HEK293 (cell line): ENCODE data around the gene DNM1.

Experiments
- EGR2 ChIP-seq: fragments of 450-650 bp; formaldehyde crosslinking; IDR thresholded peaks from 2 replicates; pipeline ENCODE4 v1.5.1; 2016; ENCODE audit warnings: low read depth, missing biosample characterization, missing genetic modification characterization
- FEZF1 ChIP-seq: fragments of 450-650 bp; formaldehyde crosslinking; IDR thresholded peaks from 2 replicates; pipeline ENCODE4 v1.5.1; 2016; ENCODE audit warnings: missing biosample characterization, missing genetic modification characterization
- HOXC10 ChIP-seq: sonication (generic); formaldehyde crosslinking; IDR thresholded peaks from 2 replicates; pipeline ENCODE4 v1.8.1; 2023; ENCODE audit warnings: mild to moderate bottlenecking, missing genetic modification reagents
- OSR2 ChIP-seq: fragments of 450-650 bp; formaldehyde crosslinking; IDR thresholded peaks from 2 replicates; pipeline ENCODE4 v1.5.1; 2016; ENCODE audit warnings: missing biosample characterization, missing genetic modification characterization
- SALL2 ChIP-seq: fragments of 450-650 bp; formaldehyde crosslinking; IDR thresholded peaks from 2 replicates; pipeline ENCODE4 v1.5.0; 2017; ENCODE audit warnings: missing biosample characterization, mild to moderate bottlenecking, missing genetic modification characterization, borderline replicate concordance
- SP7 ChIP-seq: fragments of 450-650 bp; formaldehyde crosslinking; IDR thresholded peaks from 2 replicates; pipeline ENCODE4 v1.5.1; 2016; ENCODE audit warnings: missing biosample characterization, missing genetic modification characterization
- WT1 ChIP-seq: fragments of 450-650 bp; formaldehyde crosslinking; IDR thresholded peaks from 2 replicates; pipeline ENCODE4 v1.5.1; 2016; ENCODE audit warnings: missing biosample characterization, missing genetic modification characterization
- YY2 ChIP-seq: fragments of 450-650 bp; formaldehyde crosslinking; IDR thresholded peaks from 2 replicates; pipeline ENCODE4 v1.5.1; 2016; ENCODE audit warnings: missing biosample characterization, missing genetic modification characterization
- ZBTB17 ChIP-seq: fragments of 450-650 bp; formaldehyde crosslinking; IDR thresholded peaks from 2 replicates; pipeline ENCODE4 v1.5.1; 2016; ENCODE audit warnings: missing biosample characterization, missing genetic modification characterization
- ZBTB7A ChIP-seq: fragments of 450-650 bp; formaldehyde crosslinking; IDR thresholded peaks from 2 replicates; pipeline ENCODE4 v1.5.1; 2016; ENCODE audit warnings: low read depth, missing biosample characterization, missing genetic modification characterization
- ZBTB8A ChIP-seq: fragments of 450-650 bp; formaldehyde crosslinking; IDR thresholded peaks from 2 replicates; pipeline ENCODE4 v1.5.1; 2016; ENCODE audit warnings: missing biosample characterization, missing genetic modification characterization
- ZIC2 ChIP-seq: fragments of 450-650 bp; formaldehyde crosslinking; IDR thresholded peaks from 2 replicates; pipeline ENCODE4 v1.5.1; 2016; ENCODE audit warnings: missing biosample characterization, missing genetic modification characterization
- ZNF133 ChIP-seq: fragments of 450-650 bp; formaldehyde crosslinking; IDR thresholded peaks from 2 replicates; pipeline ENCODE4 v1.5.1; 2016; ENCODE audit warnings: missing biosample characterization, missing genetic modification characterization
- ZNF146 ChIP-seq: fragments of 450-650 bp; formaldehyde crosslinking; IDR thresholded peaks from 2 replicates; pipeline ENCODE4 v1.5.1; 2016; ENCODE audit warnings: missing biosample characterization, missing genetic modification characterization
- ZNF148 ChIP-seq: fragments of 450-650 bp; formaldehyde crosslinking; IDR thresholded peaks from 2 replicates; pipeline ENCODE4 v1.5.0; 2017; ENCODE audit warnings: missing biosample characterization, missing genetic modification characterization, borderline replicate concordance
- ZNF157 ChIP-seq: fragments of 450-650 bp; formaldehyde crosslinking; IDR thresholded peaks from 2 replicates; pipeline ENCODE4 v1.5.1; 2016; ENCODE audit warnings: missing biosample characterization, missing genetic modification characterization
- ZNF214 ChIP-seq: fragments of 450-650 bp; formaldehyde crosslinking; IDR thresholded peaks from 2 replicates; pipeline ENCODE4 v1.5.1; 2017; ENCODE audit warnings: missing biosample characterization, mild to moderate bottlenecking, missing genetic modification characterization, borderline replicate concordance
- ZNF391 ChIP-seq: fragments of 450-650 bp; formaldehyde crosslinking; IDR thresholded peaks from 2 replicates; pipeline ENCODE4 v1.5.1; 2016; ENCODE audit warnings: low read depth, missing biosample characterization, missing genetic modification characterization, borderline replicate concordance
- ZNF518A ChIP-seq: fragments of 450-650 bp; formaldehyde crosslinking; conservative IDR thresholded peaks from 2 replicates; pipeline ENCODE4 v1.5.1; 2016; ENCODE audit warnings: low read depth, missing biosample characterization, missing genetic modification characterization
- ZNF521 ChIP-seq: fragments of 450-650 bp; formaldehyde crosslinking; IDR thresholded peaks from 2 replicates; pipeline ENCODE4 v1.5.1; 2017; ENCODE audit warnings: missing biosample characterization, mild to moderate bottlenecking, missing genetic modification characterization
- ZNF561 ChIP-seq: fragments of 450-650 bp; IDR thresholded peaks from 2 replicates; pipeline ENCODE4 v1.5.1; 2018; ENCODE audit warnings: missing biosample characterization, missing genetic modification characterization, borderline replicate concordance
- ZNF571 ChIP-seq: fragments of 450-650 bp; formaldehyde crosslinking; IDR thresholded peaks from 2 replicates; pipeline ENCODE4 v1.5.0; 2017; ENCODE audit warnings: missing biosample characterization, missing genetic modification characterization
- ZNF701 ChIP-seq: fragments of 450-650 bp; formaldehyde crosslinking; IDR thresholded peaks from 2 replicates; pipeline ENCODE4 v1.5.1; 2016; ENCODE audit warnings: missing biosample characterization, missing genetic modification characterization
- ZNF792 ChIP-seq: fragments of 450-650 bp; formaldehyde crosslinking; IDR thresholded peaks from 2 replicates; pipeline ENCODE4 v1.5.1; 2016; ENCODE audit warnings: missing biosample characterization, missing genetic modification characterization
- ZNF837 ChIP-seq: fragments of 450-650 bp; formaldehyde crosslinking; IDR thresholded peaks from 2 replicates; pipeline ENCODE4 v1.5.1; 2016; ENCODE audit warnings: missing biosample characterization, missing genetic modification characterization
- ZSCAN30 ChIP-seq: fragments of 450-650 bp; IDR thresholded peaks from 2 replicates; pipeline ENCODE4 v1.5.1; 2018; ENCODE audit warnings: missing biosample characterization, mild to moderate bottlenecking, missing genetic modification characterization, moderate library complexity
- TF ChIP-seq, protein P1 (sequence below): fragments of 450-650 bp; formaldehyde crosslinking; IDR thresholded peaks from 2 replicates; pipeline ENCODE4 v1.5.1; 2016; ENCODE audit warnings: missing biosample characterization, missing genetic modification characterization
- TF ChIP-seq, protein P2 (sequence below): fragments of 450-650 bp; formaldehyde crosslinking; optimal IDR thresholded peaks from 2 replicates; pipeline ENCODE3; 2016; ENCODE audit warnings: missing biosample characterization, mild to moderate bottlenecking, missing genetic modification characterization
- TF ChIP-seq, protein P3 (sequence below): fragments of 450-650 bp; formaldehyde crosslinking; IDR thresholded peaks from 2 replicates; pipeline ENCODE4 v1.5.1; 2017; ENCODE audit warnings: missing biosample characterization, missing genetic modification characterization

DNM1 gene

GRCh38 chr9:128203707-128204551 is 750 bp downstream of the DNM1 start (continued):
- TF ChIP-seq ZNF837 (no peak), ZNF571 (no peak), FEZF1 (no peak), ZBTB7A (tag by site-specific recombination) (no peak), ZNF157 (tag by site-specific recombination) (no peak), ZNF146 (no peak), YY2 (tag by site-specific recombination) (no peak; the same call in none of the 2 replicates), ZNF561 (tag by site-specific recombination) (peak; percentile 52; the same call in 1 of the 2 replicates), EGR2 (peak; percentile 45; the same call in 1 of the 2 replicates), ZSCAN30 (tag by site-specific recombination) (0 out of 2 replicates have a peak, but pooled peaks have one; percentile 10), SP7 (tag by site-specific recombination) (peak; percentile 54; the same call in 1 of the 2 replicates), ZNF148 (tag by site-specific recombination) (no peak), ZIC2 (tag by site-specific recombination) (peak; percentile 84), ZNF133 (no peak), OSR2 (tag by site-specific recombination) (no peak), ZNF792 (tag by site-specific recombination) (no peak), ZNF391 (tag by site-specific recombination) (no peak), WT1 (tag by site-specific recombination) (peak; percentile 48; the same call in 1 of the 2 replicates), HOXC10 (CRISPR knock-in tag) (no peak), ZNF521 (tag by site-specific recombination) (no peak), SALL2 (no peak), ZBTB8A (0 out of 2 replicates have a peak, but pooled peaks have one; percentile 42), ZBTB17 (tag by site-specific recombination) (peak; percentile 62; the same call in 1 of the 2 replicates), ZNF518A (tag by site-specific recombination) (no peak), ZNF701 (tag by site-specific recombination) (no peak), ZNF214 (no peak)
- TF ChIP-seq, protein P1, sequence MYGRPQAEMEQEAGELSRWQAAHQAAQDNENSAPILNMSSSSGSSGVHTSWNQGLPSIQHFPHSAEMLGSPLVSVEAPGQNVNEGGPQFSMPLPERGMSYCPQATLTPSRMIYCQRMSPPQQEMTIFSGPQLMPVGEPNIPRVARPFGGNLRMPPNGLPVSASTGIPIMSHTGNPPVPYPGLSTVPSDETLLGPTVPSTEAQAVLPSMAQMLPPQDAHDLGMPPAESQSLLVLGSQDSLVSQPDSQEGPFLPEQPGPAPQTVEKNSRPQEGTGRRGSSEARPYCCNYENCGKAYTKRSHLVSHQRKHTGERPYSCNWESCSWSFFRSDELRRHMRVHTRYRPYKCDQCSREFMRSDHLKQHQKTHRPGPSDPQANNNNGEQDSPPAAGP (tag by site-specific recombination), result no peak
- TF ChIP-seq, protein P2, sequence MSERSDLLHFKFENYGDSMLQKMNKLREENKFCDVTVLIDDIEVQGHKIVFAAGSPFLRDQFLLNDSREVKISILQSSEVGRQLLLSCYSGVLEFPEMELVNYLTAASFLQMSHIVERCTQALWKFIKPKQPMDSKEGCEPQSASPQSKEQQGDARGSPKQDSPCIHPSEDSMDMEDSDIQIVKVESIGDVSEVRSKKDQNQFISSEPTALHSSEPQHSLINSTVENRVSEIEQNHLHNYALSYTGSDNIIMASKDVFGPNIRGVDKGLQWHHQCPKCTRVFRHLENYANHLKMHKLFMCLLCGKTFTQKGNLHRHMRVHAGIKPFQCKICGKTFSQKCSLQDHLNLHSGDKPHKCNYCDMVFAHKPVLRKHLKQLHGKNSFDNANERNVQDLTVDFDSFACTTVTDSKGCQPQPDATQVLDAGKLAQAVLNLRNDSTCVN (tag by site-specific recombination), result peak; percentile 65
- TF ChIP-seq, protein P3, sequence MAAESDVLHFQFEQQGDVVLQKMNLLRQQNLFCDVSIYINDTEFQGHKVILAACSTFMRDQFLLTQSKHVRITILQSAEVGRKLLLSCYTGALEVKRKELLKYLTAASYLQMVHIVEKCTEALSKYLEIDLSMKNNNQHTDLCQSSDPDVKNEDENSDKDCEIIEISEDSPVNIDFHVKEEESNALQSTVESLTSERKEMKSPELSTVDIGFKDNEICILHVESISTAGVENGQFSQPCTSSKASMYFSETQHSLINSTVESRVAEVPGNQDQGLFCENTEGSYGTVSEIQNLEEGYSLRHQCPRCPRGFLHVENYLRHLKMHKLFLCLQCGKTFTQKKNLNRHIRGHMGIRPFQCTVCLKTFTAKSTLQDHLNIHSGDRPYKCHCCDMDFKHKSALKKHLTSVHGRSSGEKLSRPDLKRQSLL (tag by site-specific recombination), result no peak
